OCI-LY3 (cell line): ENCODE results near the gene EPM2A.

Source experiments
- H2AFZ ChIP-seq: fragments of 200-600, 300-600 bp; shearing (Covaris generic); 2 replicates; pipeline ENCODE4 v1.6.0; 2014; ENCODE audit warnings: antibody characterized with exemption, low read depth, low read length
- H3K27ac ChIP-seq: fragments of 200-600, 300-600 bp; sonication (generic); 2 replicates; pipeline ENCODE4 v1.5.1; 2014; ENCODE audit warnings: mild to moderate bottlenecking, low read length, moderate library complexity, mixed read lengths
- H3K27me3 ChIP-seq: fragments of 200-600, 300-600 bp; sonication (generic); 2 replicates; pipeline ENCODE4 v1.6.1; 2014; ENCODE audit warnings: low read depth, low read length, mixed read lengths
- H3K36me3 ChIP-seq: fragments of 200-600, 300-600 bp; sonication (generic); replicated peaks from 2 replicates; pipeline ENCODE3; 2014; ENCODE audit warnings: low read depth, low read length, mixed read lengths
- H3K4me1 ChIP-seq: fragments of 300-600, 200-600 bp; sonication (generic); 2 replicates; pipeline ENCODE4 v1.6.1; 2014; ENCODE audit warnings: low read length, mixed read lengths
- H3K4me2 ChIP-seq: fragments of 200-600, 300-600 bp; sonication (generic); 2 replicates; pipeline ENCODE4 v1.6.1; 2014; ENCODE audit warnings: low read length, mixed read lengths
- H3K4me3 ChIP-seq: fragments of 300-600, 200-600 bp; sonication (generic); 2 replicates; pipeline ENCODE4 v1.5.1; 2014; ENCODE audit warnings: antibody characterized with exemption, mild to moderate bottlenecking, low read length, moderate library complexity
- H3K79me2 ChIP-seq: fragments of 300-600, 200-600 bp; shearing (Covaris generic); 2 replicates; pipeline ENCODE4 v1.6.1; 2014; ENCODE audit warnings: mild to moderate bottlenecking, low read length, mixed read lengths
- H3K9ac ChIP-seq: fragments of 300-600, 200-600 bp; shearing (Covaris generic); 2 replicates; pipeline ENCODE4 v1.6.0; 2014; ENCODE audit warnings: mild to moderate bottlenecking, low read length, moderate library complexity
- H3K9me3 ChIP-seq: fragments of 200-600, 300-600 bp; shearing (Covaris generic); 2 replicates; pipeline ENCODE4 v1.6.1; 2014; ENCODE audit warnings: low read length, mixed read lengths; ENCODE audit not compliant: insufficient read depth
- H4K20me1 ChIP-seq: fragments of 200-600, 300-600 bp; sonication (generic); 2 replicates; pipeline ENCODE4 v1.6.1; 2016; ENCODE audit warnings: low read length, mixed read lengths; ENCODE audit not compliant: insufficient read depth
- EZH2phosphoT487 ChIP-seq: fragments of 200-600 bp; shearing (Covaris generic); IDR thresholded peaks from 2 replicates; pipeline ENCODE4 v1.6.1; 2018; ENCODE audit warnings: antibody characterized with exemption, mixed run types, low read depth
- TF ChIP-seq, protein P1 (sequence below): fragments of 200-600, 300-600 bp; sonication (generic); IDR thresholded peaks from 2 replicates; pipeline ENCODE4 v1.5.1; 2014; ENCODE audit warnings: antibody characterized with exemption, low read length, low read depth

The EPM2A gene

DNA sequence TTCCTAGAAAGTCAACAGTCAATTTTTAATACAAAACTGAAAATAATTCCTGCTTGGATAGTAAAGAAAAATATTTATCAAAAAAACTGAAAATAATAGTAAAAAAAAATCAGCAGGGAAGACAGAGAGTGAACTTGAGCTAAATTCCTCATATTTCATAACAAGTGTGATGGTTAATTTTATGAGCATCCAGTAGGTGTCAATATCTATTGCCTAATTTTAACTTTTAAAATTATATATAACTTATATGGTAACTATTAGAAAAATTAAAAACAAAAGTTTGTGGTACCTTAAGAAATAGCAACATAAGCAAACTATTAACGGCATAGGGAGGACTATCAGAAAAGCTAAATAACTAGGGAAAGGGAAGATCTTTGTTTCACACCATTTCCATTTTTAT, 2.1 kb downstream of the EPM2A start:
- Histone ChIP-seq H3K27ac (no peak overlapping the region), H3K79me2 (peaks cover 10% of the 10 kb centered on the region; the same call in 1 of the 2 replicates)

DNA sequence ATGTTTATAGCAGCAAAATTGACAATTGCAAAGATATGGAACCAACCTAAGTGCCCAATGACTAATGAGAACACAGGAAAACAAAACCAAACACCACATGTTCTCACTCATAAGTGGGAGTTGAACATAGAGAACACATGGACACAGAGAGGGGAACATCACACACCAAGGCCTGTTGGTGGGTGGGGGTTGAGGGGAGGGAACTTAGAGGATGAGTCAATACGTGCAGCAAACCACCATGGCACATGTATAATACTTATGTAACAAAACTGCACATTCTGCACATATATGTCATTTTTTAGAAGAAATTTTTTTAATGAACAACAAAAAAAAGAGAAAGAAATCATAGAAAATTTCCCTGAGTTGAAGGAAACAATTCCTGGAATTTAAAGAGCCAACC, 3.9 kb downstream of the EPM2A start:
- peaks cover 8% of the 10 kb centered on the region for H3K4me1 ChIP-seq
- no peak overlapping the region for H3K4me2 ChIP-seq
- TF ChIP-seq EZH2phosphoT487 = no peak
- TF ChIP-seq, protein P1, sequence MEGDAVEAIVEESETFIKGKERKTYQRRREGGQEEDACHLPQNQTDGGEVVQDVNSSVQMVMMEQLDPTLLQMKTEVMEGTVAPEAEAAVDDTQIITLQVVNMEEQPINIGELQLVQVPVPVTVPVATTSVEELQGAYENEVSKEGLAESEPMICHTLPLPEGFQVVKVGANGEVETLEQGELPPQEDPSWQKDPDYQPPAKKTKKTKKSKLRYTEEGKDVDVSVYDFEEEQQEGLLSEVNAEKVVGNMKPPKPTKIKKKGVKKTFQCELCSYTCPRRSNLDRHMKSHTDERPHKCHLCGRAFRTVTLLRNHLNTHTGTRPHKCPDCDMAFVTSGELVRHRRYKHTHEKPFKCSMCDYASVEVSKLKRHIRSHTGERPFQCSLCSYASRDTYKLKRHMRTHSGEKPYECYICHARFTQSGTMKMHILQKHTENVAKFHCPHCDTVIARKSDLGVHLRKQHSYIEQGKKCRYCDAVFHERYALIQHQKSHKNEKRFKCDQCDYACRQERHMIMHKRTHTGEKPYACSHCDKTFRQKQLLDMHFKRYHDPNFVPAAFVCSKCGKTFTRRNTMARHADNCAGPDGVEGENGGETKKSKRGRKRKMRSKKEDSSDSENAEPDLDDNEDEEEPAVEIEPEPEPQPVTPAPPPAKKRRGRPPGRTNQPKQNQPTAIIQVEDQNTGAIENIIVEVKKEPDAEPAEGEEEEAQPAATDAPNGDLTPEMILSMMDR = no peak
- no peaks in the 10 kb centered on the region for H4K20me1 ChIP-seq
- no peaks in the 10 kb centered on the region for H3K27me3 ChIP-seq
- H3K4me3 ChIP-seq = no peak overlapping the region
- peaks cover 17% of the 10 kb centered on the region for H3K36me3 ChIP-seq
- H3K9ac ChIP-seq = no peak overlapping the region
- H3K9me3 ChIP-seq = no peaks in the 10 kb centered on the region
- no peak overlapping the region for H3K27ac ChIP-seq
- H3K79me2 ChIP-seq = peaks cover 10% of the 10 kb centered on the region; the same call in 1 of the 2 replicates
- H2AFZ ChIP-seq = no peak overlapping the region

More for the DNA sequence above, 2.1 kb downstream of the EPM2A start:
- Histone ChIP-seq H3K9me3 (no peaks in the 10 kb centered on the region), H3K4me3 (no peak overlapping the region), H3K4me1 (peaks cover 13% of the 10 kb centered on the region), H3K9ac (no peak overlapping the region), H3K27me3 (no peaks in the 10 kb centered on the region), H2AFZ (no peak overlapping the region), H3K36me3 (peaks cover 17% of the 10 kb centered on the region), H3K4me2 (no peak overlapping the region), H4K20me1 (no peaks in the 10 kb centered on the region)
- TF ChIP-seq, protein P1 = no peak
- no peak for TF ChIP-seq EZH2phosphoT487

DNA sequence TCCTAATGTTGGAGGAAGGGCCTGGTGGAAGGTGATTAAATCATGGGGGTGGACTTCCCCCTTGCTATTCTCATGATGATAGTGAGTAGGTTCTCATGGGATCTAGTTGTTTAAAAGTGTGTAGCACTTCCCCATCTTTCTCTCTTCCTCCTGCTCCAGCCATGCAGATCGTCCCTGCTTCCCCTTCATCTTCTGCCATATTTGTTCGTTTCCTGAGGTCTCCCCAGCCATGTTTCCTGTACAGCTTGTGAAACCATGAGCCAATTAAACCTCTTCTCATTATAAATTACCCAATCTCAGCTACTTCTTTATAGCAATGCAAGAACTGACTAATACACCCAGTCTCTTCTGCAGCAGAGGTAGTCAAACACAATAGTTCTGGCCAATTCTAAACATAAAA, 5.4 kb downstream of the EPM2A start:
- TF ChIP-seq, protein P1 = no peak
- no peak for TF ChIP-seq EZH2phosphoT487
- Histone ChIP-seq H3K9me3 (no peaks in the 10 kb centered on the region), H4K20me1 (no peaks in the 10 kb centered on the region), H3K4me2 (no peak overlapping the region), H2AFZ (no peak overlapping the region), H3K4me3 (no peak overlapping the region), H3K27me3 (no peaks in the 10 kb centered on the region), H3K9ac (no peak overlapping the region), H3K27ac (no peak overlapping the region), H3K4me1 (0 out of 2 replicates have a peak, but pooled peaks cover 5% of the 10 kb centered on the region), H3K36me3 (peaks cover 17% of the 10 kb centered on the region), H3K79me2 (peaks cover 10% of the 10 kb centered on the region; the same call in 1 of the 2 replicates)

DNA sequence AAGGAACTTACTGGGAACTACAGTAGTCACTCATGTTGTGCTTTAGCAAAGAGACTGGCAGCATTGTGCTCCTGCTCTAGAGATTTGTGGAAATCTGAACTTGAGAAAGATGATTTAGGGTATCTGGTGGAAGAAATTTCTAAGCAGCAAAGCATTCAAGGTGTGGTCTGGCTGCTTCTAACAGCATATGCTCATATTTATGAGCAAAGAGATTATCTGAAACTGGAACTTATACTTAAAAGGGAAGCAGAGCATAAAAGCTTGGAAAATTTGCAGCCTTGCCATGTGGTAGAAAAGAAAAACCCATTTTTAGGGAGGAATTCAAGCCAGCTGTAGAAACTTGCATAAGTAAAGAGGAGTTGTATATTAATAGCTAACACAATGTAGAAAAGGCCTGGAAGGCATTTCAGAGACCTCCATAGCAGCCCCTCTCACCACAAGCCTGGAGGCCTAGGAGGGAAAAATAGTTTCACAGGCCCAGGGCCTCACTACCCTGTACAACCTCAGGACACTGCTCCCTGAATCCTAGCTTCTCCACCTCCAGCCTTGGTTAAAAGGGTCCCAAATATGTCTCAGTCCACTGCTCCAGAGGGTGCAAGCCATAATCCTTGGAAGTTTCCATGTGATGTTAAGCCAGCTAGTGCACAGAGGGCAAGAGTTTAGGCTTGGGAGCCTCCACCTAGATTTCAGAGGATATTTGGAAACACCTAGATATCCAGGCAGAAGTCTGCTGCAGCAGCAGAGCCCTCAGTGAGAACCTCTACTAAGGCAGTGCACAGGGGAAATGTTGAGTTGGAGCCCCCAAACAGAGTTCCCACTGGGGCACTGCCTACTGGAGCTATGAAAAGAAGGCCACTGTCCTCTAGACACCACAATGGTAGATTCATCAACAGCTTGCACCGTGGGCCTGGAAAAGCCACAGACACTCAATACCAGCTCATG, 6.6 kb downstream of the EPM2A start:
- H4K20me1 ChIP-seq = no peaks in the 10 kb centered on the region
- H2AFZ ChIP-seq = no peak overlapping the region
- H3K27me3 ChIP-seq = no peaks in the 10 kb centered on the region
- no peak overlapping the region for H3K27ac ChIP-seq
- H3K4me1 ChIP-seq = 0 out of 2 replicates have a peak, but pooled peaks cover 2% of the 10 kb centered on the region
- peaks cover 17% of the 10 kb centered on the region for H3K36me3 ChIP-seq
- TF ChIP-seq, protein P1 = no peak
- no peak for TF ChIP-seq EZH2phosphoT487
- no peak overlapping the region for H3K9ac ChIP-seq
- H3K4me2 ChIP-seq = no peak overlapping the region
- H3K9me3 ChIP-seq = no peaks in the 10 kb centered on the region
- H3K79me2 ChIP-seq = peaks cover 6% of the 10 kb centered on the region; the same call in 1 of the 2 replicates
- no peak overlapping the region for H3K4me3 ChIP-seq
